Tibial nerve (tissue), 4 donors: ENCODE measurements around the gene L3MBTL4.

Source experiments
- CTCF ChIP-seq, 5 experiments: fragments of 200-600 bp in 3 of 5; fragments of 450-650 bp in 2 of 5; sonication (generic) in 3 of 5; IDR thresholded peaks; one replicate each; pipeline ENCODE4 v1.5.1; 2016 to 2019; ENCODE audit warnings: antibody characterized with exemption in 5 of 5, mild to moderate bottlenecking in 3 of 5, moderate library complexity in 2 of 5
- EP300 ChIP-seq, 2 donors: sonication (generic); formaldehyde crosslinking; IDR thresholded peaks; one replicate each; pipeline ENCODE4 v1.6.1; 2017; ENCODE audit warnings: antibody characterized with exemption in 2 of 2, mild to moderate bottlenecking in 1 of 2
- POLR2A ChIP-seq, 2 donors: fragments of 450-650 bp; IDR thresholded peaks; one replicate each; pipeline ENCODE4 v1.6.1; 2017; ENCODE audit warnings: antibody characterized with exemption in 2 of 2, mild to moderate bottlenecking in 2 of 2, moderate library complexity in 2 of 2

- TF ChIP-seq CTCF (IDR thresholded peaks at IDR 0.05) (no peak), EP300 (IDR thresholded peaks at IDR 0.05) (no peak), POLR2A (IDR thresholded peaks at IDR 0.05) (no peak)
Measured at GRCh38 chr18:6018671-6019070, 396.0 kb downstream of the L3MBTL4 start.
